ENCODE data around the gene CDR2. TPM values are rescaled to one million over a fixed set of nuclear protein-coding genes. Genes with fewer than 3 reads are reported as not detected.

CDR2 gene
- total RNA-seq, 2 experiments from 2014 or later: 42.5 to 49.1 TPM

GRCh38 chr16:22299036-22299435 is 75.4 kb downstream of the CDR2 start:
- Mint-ChIP-seq H3K4me1 (peaks cover 31% of the 10 kb centered on the region), H3K27me3 (no peaks in the 10 kb centered on the region), H3K27ac (peak overlapping the region; percentile 96), H3K9me3 (ENCODE audit: low read depth) (no peaks in the 10 kb centered on the region), H3K36me3 (peaks cover 9% of the 10 kb centered on the region), H3K4me3 (peak overlapping the region; percentile 95)
- CTCF ChIA-PET: interaction anchor here (0.6 to 8.5 kb wide), 7 partner anchors 9 to 745 kb away, joined by 4 to 204 read pairs (median 6); partner anchors contain the start of gene EEF2K
- no peak for DNase-seq
- ATAC-seq: no peak

- H3K9me3 Mint-ChIP-seq (ENCODE audit: low read depth): no peaks in the 10 kb centered on the region
- peak overlapping the region; percentile 96 for H3K27ac Mint-ChIP-seq
- peaks cover 31% of the 10 kb centered on the region for H3K4me1 Mint-ChIP-seq
- CTCF ChIA-PET: interaction anchor here (0.6 to 8.5 kb wide), 13 partner anchors 10 to 744 kb away, joined by 3 to 204 read pairs (median 4); partner anchors contain the start of gene EEF2K
- peak overlapping the region; percentile 95 for H3K4me3 Mint-ChIP-seq
- H3K27me3 Mint-ChIP-seq: no peaks in the 10 kb centered on the region
- DNase-seq (peak; percentile 92), ATAC-seq (peak; percentile 46)
- H3K36me3 Mint-ChIP-seq: peaks cover 6% of the 10 kb centered on the region
Observed at GRCh38 chr16:22297871-22298733, 76.3 kb downstream of the CDR2 start.

- Mint-ChIP-seq H3K36me3 (peaks cover 6% of the 10 kb centered on the region), H3K27me3 (no peaks in the 10 kb centered on the region), H3K27ac (peak within 1 kb of the TSS; percentile 96), H3K9me3 (ENCODE audit: low read depth) (no peaks in the 10 kb centered on the region), H3K4me3 (peak within 1 kb of the TSS; percentile 95), H3K4me1 (peaks cover 31% of the 10 kb centered on the region)
- ATAC-seq: peak; percentile 88
- CTCF ChIA-PET: interaction anchor here (0.7 to 8.5 kb wide), 19 partner anchors 8 to 290 kb away, joined by 3 to 204 read pairs (median 4); partner anchors contain the start of gene EEF2K
- DNase-seq: peak; percentile 99
Observed at GRCh38 chr16:22297114-22297870, 77.1 kb downstream of the CDR2 start, which contains the start of gene POLR3E. TSS of gene POLR3E (plus strand) at chr16:22297409. CDS start at chr16:22302969, 5,560 bp downstream.

- H3K27ac Mint-ChIP-seq: peak overlapping the region; percentile 96
- H3K4me3 Mint-ChIP-seq: peak overlapping the region; percentile 95
- CTCF ChIA-PET: interaction anchor here (0.6 to 8.5 kb wide), 20 partner anchors 9 to 344 kb away, joined by 3 to 204 read pairs (median 4); partner anchors contain the start of gene EEF2K
- DNase-seq (no peak), ATAC-seq (no peak)
- H3K36me3 Mint-ChIP-seq: peaks cover 6% of the 10 kb centered on the region
- H3K4me1 Mint-ChIP-seq: peaks cover 30% of the 10 kb centered on the region
- no peaks in the 10 kb centered on the region for H3K27me3 Mint-ChIP-seq
- H3K9me3 Mint-ChIP-seq (ENCODE audit: low read depth): no peaks in the 10 kb centered on the region
Observed at GRCh38 chr16:22296225-22297113, 78.0 kb downstream of the CDR2 start.

Other genes with a start within 250 kb of the CDR2 start
- gene SDR42E2, start 212.1 kb downstream of the CDR2 start, total RNA-seq: under 1 TPM in 1 of 2 experiments, not detected in 1; 0.18 TPM
- 10 to 100 TPM; 34.8 to 36.7 TPM for gene EEF2K, start 168.3 kb downstream of the CDR2 start, total RNA-seq
- 10 to 100 TPM; 56.5 to 88.0 TPM for gene POLR3E, start 77.2 kb downstream of the CDR2 start, total RNA-seq
- gene NPIPB5, start 136.3 kb upstream of the CDR2 start, total RNA-seq: 100 to 1,000 TPM; 228 to 395 TPM